ENCODE data around the gene HDAC10. TPM values are rescaled to one million over a fixed set of nuclear protein-coding genes. Genes with fewer than 3 reads are reported as not detected.

The HDAC10 gene
- total RNA-seq, 1 donor from 2014 or later, result 47.9 TPM

DNA sequence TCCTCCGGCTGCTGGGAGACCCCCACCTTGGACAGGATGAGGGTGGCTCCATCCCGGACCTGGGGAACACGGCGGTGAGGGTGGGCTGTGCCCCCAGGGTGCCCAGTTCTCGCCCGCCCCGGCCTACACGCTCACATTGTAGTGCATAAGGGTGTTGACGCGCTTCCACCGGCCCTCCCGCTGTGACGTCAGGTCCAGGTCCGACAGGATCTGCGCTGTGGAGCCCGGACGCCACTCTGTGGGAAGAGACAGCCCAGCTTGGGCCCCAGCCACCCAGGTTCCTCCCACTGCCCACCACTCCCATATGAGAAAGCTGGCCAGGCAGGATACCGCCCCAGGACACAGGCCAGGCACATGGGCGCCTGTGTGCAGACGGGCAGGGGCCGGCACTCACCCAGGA is 27.4 kb upstream of the HDAC10 start:
- DNase-seq (no peak), ATAC-seq (no peak)
- Histone ChIP-seq H3K27me3 (ENCODE audit: low read depth) (no peaks in the 10 kb centered on the region), H3K4me1 (peaks cover 22% of the 10 kb centered on the region), H3K36me3 (peaks cover 85% of the 10 kb centered on the region), H3K4me3 (no peak overlapping the region), H3K27ac (no peak overlapping the region), H3K9me3 (no peaks in the 10 kb centered on the region)
- intact Hi-C loops (cut with DNase I), result loop anchor here (10.0 kb wide), 1 partner anchor 46 kb away; the partner anchor contains the start of gene DENND6B
- TF ChIP-seq, protein P1, sequence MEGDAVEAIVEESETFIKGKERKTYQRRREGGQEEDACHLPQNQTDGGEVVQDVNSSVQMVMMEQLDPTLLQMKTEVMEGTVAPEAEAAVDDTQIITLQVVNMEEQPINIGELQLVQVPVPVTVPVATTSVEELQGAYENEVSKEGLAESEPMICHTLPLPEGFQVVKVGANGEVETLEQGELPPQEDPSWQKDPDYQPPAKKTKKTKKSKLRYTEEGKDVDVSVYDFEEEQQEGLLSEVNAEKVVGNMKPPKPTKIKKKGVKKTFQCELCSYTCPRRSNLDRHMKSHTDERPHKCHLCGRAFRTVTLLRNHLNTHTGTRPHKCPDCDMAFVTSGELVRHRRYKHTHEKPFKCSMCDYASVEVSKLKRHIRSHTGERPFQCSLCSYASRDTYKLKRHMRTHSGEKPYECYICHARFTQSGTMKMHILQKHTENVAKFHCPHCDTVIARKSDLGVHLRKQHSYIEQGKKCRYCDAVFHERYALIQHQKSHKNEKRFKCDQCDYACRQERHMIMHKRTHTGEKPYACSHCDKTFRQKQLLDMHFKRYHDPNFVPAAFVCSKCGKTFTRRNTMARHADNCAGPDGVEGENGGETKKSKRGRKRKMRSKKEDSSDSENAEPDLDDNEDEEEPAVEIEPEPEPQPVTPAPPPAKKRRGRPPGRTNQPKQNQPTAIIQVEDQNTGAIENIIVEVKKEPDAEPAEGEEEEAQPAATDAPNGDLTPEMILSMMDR (IDR thresholded peaks at IDR 0.05), result no peak

DNA sequence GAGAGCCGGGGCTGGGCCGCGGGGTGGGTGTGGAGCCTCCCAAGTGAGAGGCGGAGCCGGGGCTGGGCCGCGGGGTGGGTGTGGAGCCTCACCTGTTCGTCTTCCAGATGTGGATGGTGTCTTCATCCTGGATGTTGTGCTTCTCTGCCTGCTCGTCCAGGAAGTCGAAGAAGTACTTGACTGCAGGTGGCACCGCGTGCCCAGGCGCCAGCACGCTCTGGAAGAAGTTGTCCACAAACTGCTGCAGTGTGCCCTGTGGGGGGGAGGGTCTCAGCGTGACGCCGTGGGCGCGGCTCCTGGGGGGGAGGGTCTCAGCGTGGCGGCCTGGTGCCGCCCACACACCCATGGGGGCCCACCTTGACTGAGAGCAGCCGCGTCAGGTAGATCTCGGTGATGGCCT is 26.7 kb upstream of the HDAC10 start:
- ATAC-seq, result no peak
- intact Hi-C loops (cut with DNase I), result loop anchor here (10.0 kb wide), 1 partner anchor 47 kb away; the partner anchor contains the start of gene DENND6B
- peaks cover 18% of the 10 kb centered on the region for H3K4me1 ChIP-seq
- DNase-seq, result no peak
- H3K9me3 ChIP-seq, result no peaks in the 10 kb centered on the region
- no peak overlapping the region for H3K4me3 ChIP-seq
- no peaks in the 10 kb centered on the region for H3K27me3 ChIP-seq (ENCODE audit: low read depth)
- TF ChIP-seq, protein P1 (IDR thresholded peaks at IDR 0.05), result no peak
- no peak overlapping the region for H3K27ac ChIP-seq
- peaks cover 78% of the 10 kb centered on the region for H3K36me3 ChIP-seq

DNA sequence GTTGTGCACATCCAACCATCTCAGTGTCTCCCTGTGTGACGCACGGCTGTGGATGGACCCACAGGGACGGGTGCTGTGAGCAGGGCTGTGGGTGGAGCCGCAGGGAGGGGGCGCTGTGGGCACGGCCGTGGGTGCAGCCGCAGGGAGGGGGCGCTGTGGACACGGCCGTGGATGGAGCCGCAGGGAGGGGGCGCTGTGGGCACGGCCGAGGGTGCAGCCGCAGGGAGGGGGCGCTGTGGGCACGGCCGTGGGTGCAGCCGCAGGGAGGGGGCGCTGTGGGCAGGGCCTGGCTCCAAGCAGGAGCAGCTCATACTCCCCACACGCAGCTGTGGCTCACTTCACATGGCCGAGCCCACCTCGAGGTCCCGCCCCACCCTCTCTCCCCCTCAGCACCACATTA is 25.1 kb upstream of the HDAC10 start:
- Histone ChIP-seq H3K36me3 (peaks cover 62% of the 10 kb centered on the region), H3K4me1 (peaks cover 19% of the 10 kb centered on the region), H3K27me3 (ENCODE audit: low read depth) (no peaks in the 10 kb centered on the region), H3K27ac (peak overlapping the region; percentile 41), H3K9me3 (no peaks in the 10 kb centered on the region), H3K4me3 (no peak overlapping the region)
- peak; percentile 89 to 93 for ATAC-seq
- intact Hi-C loops (cut with DNase I), result loop anchor here (10.0 kb wide), 1 partner anchor 49 kb away; the partner anchor contains the start of gene DENND6B
- TF ChIP-seq, protein P1 (IDR thresholded peaks at IDR 0.05), result peak; percentile 68
- peak; percentile 88 for DNase-seq

DNA sequence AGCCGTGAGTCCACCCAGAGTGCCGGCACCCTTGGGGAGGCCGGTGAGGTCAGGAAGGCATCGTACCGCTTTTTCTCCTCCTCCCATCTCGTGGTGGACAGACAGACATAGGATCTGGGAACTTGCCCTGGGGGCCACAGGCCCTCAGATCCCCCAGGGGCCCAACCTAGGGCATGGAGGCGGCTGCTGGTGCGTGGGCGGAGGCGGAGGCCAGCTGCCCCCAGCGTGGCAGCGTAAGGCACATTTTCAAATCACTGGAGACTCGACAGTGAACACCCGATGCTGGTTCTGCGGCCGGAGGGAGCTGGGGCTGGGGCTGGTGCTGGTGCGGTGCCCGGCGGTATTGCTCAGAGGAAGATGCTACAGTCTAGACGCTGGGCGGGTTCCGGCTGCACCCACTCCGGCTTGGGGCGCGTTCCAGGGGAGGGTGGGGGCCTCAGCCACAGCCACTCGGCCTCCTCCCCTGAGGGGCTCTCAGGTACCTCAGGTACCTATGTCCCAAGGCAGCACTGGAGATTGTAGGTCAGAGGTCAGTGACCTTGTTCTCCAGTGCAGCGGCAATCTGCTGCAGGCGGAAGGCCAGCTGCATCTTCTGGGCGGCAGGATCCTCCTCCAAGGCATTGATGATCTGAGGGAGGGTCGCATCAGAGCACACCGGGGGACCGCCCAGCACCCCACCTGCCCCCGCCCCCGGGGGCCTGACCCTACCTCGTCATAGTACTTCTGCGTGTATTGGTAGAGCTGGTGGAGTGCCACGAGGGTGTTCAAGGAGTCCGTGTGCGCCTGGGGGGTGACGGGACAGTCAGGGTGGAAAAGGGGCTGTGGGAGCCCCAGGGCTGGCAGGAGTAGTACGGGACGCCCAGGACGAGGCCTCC is 24.4 kb upstream of the HDAC10 start:
- DNase-seq, result no peak
- H3K27ac ChIP-seq, result no peak overlapping the region
- H3K27me3 ChIP-seq (ENCODE audit: low read depth), result no peaks in the 10 kb centered on the region
- no peak overlapping the region for H3K4me3 ChIP-seq
- intact Hi-C loops (cut with DNase I), result loop anchor here (10.0 kb wide), 1 partner anchor 49 kb away; the partner anchor contains the start of gene DENND6B
- peaks cover 25% of the 10 kb centered on the region for H3K4me1 ChIP-seq
- H3K9me3 ChIP-seq, result no peaks in the 10 kb centered on the region
- H3K36me3 ChIP-seq, result peaks cover 54% of the 10 kb centered on the region
- no peak for ATAC-seq
- TF ChIP-seq, protein P1 (IDR thresholded peaks at IDR 0.05), result no peak

DNA sequence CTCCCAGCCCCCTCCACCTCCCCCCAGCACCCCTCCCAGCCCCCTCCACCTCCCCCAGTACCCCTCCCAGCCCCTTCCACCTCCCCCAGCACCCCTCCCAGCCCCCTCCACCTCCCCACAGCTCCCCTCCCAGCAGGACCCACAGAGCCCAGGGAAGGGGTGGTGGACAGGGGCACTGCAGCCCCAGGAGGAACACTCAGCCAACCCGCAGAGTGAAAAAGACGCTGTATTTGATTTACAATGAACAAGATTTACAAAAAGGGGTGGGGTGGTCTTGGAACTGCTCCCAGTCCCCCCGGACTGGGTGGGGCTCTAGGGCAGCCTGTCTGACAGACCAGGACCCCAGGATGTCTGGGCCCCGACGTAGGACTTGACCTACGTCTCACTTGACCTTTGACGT is 23.7 kb upstream of the HDAC10 start:
- peaks cover 48% of the 10 kb centered on the region for H3K36me3 ChIP-seq
- intact Hi-C loops (cut with DNase I), result loop anchor here (10.0 kb wide), 1 partner anchor 50 kb away; the partner anchor contains the start of gene DENND6B
- TF ChIP-seq, protein P1 (IDR thresholded peaks at IDR 0.05), result no peak

More for the DNA sequence above, 23.7 kb upstream of the HDAC10 start:
- Histone ChIP-seq H3K27ac (no peak overlapping the region), H3K4me3 (no peak overlapping the region), H3K9me3 (no peaks in the 10 kb centered on the region), H3K4me1 (peaks cover 29% of the 10 kb centered on the region), H3K27me3 (ENCODE audit: low read depth) (no peaks in the 10 kb centered on the region)
- DNase-seq (no peak), ATAC-seq (no peak)

Measured in lower lobe of right lung (tissue), 2 donors.